K562 (cell line): Measurements from ENCODE around the gene PA2G4. TPM values are rescaled to one million over a fixed set of nuclear protein-coding genes. Genes with fewer than 3 reads are reported as not detected.

ENCODE experiments used
- ATAC-seq: fragments of 200-7000 bp; cut with Tn5 transposase; 3 replicates; pipeline ENCODE4 v1.9.1; 2020; ENCODE audit warnings: moderate library complexity
- BruUV-seq: library from RNA; stranded (reverse); fragments of 400-500 nt; replicated peaks from 2 replicates; lab custom pipeline; 2021; lab: Mats Ljungman, UMichigan
- CTCF ChIA-PET: fragments of 300-600 bp; formaldehyde crosslinking; extraction: SDS; loops from one replicate; lab custom pipeline; 2021; ENCODE audit warnings: low intra/inter-chr PET ratio; lab: Yijun Ruan, JAX
- POLR2A ChIA-PET: fragments of 300-600, 350-650 bp; sonication (Branson Sonifier 250); formaldehyde crosslinking; extraction: SDS; loops from one replicate; lab custom pipeline; 2021; ENCODE audit warnings: antibody characterized with exemption, inconsistent platforms; lab: Yijun Ruan, JAX
- DNase-seq, 4 experiments: peaks; one replicate each; pipeline versions ENCODE4 v3.0.0 to v3.0.0-alpha.2; 2011 to 2018; ENCODE audit warnings: low spot score in 3 of 4, mixed read lengths in 3 of 4; ENCODE audit errors: extremely low read depth in 1 of 4
- FAIRE-seq: peaks from 2 replicates; lab custom pipeline; 2011; peaks lifted over from hg19 to GRCh38; lab: Jason Lieb, UNC
- H2AFZ ChIP-seq: 2 replicates; pipeline ENCODE4 v1.6.0; 2011; ENCODE audit warnings: low read depth, low read length, control low read depth, inconsistent platforms
- H3K27ac ChIP-seq: fragments of 200-600 bp; 3 replicates; pipeline ENCODE4 v1.8.0; 2011; ENCODE audit warnings: low read depth, mild to moderate bottlenecking, control low read depth, inconsistent platforms, low read length, moderate library complexity, mixed read lengths; ENCODE audit errors: extremely low read depth
- H3K27me3 ChIP-seq, 2 experiments: fragments of 300-600 bp in 1 of 2; 2 replicates in 1 of 2; 3 replicates in 1 of 2; pipeline versions ENCODE4 v1.6.0 to v1.8.0; 2011; ENCODE audit warnings: inconsistent platforms in 2 of 2, low read length in 2 of 2, mild to moderate bottlenecking in 1 of 2, mixed read lengths in 1 of 2, moderate library complexity in 1 of 2; ENCODE audit not compliant: control insufficient read depth in 2 of 2, insufficient read depth in 2 of 2
- H3K36me3 ChIP-seq: fragments of 300-600 bp; 3 replicates; pipeline ENCODE4 v1.8.0; 2011; ENCODE audit warnings: mild to moderate bottlenecking, low read length, inconsistent platforms; ENCODE audit not compliant: control insufficient read depth, insufficient read depth
- H3K4me1 ChIP-seq, 2 experiments: fragments of 200-600 bp in 1 of 2; replicated peaks in 1 of 2; 2 replicates in 1 of 2; 3 replicates in 1 of 2; pipeline versions ENCODE4 v1.5.1 to v1.8.0; 2011; ENCODE audit warnings: inconsistent platforms in 2 of 2, low read length in 2 of 2, mild to moderate bottlenecking in 1 of 2, mixed read lengths in 1 of 2, moderate library complexity in 1 of 2; ENCODE audit not compliant: control insufficient read depth in 2 of 2, insufficient read depth in 2 of 2
- H3K4me2 ChIP-seq: 2 replicates; pipeline ENCODE4 v1.6.1; 2011; ENCODE audit warnings: low read length, control low read depth, inconsistent platforms, mixed read lengths; ENCODE audit not compliant: insufficient read depth
- H3K4me3 ChIP-seq: fragments of 200-600 bp; sonication (generic), shearing (Covaris generic); 2 replicates; pipeline ENCODE4 v1.5.1; 2016; ENCODE audit warnings: control low read depth, inconsistent platforms
- H3K79me2 ChIP-seq: fragments of 200-600 bp; 3 replicates; pipeline ENCODE4 v1.8.0; 2011; ENCODE audit warnings: low read length, inconsistent platforms; ENCODE audit not compliant: control insufficient read depth, insufficient read depth
- H3K9ac ChIP-seq, 2 experiments: 2 replicates each; pipeline versions ENCODE4 v1.6.0 to v1.6.1; 2011; ENCODE audit warnings: low read depth in 2 of 2, low read length in 2 of 2, control low read depth in 1 of 2, inconsistent platforms in 1 of 2, mild to moderate bottlenecking in 1 of 2, mixed read lengths in 1 of 2; ENCODE audit not compliant: insufficient read depth in 1 of 2
- H3K9me1 ChIP-seq: one replicate; pipeline ENCODE4 v1.6.0; 2011; ENCODE audit warnings: inconsistent platforms, mild to moderate bottlenecking, low read length, moderate library complexity; ENCODE audit not compliant: control insufficient read depth, insufficient read depth
- H3K9me3 ChIP-seq: replicated peaks from 2 replicates; pipeline ENCODE4 v1.5.1; 2011; ENCODE audit warnings: low read depth, low read length, inconsistent platforms; ENCODE audit not compliant: control insufficient read depth, insufficient read depth
- H4K20me1 ChIP-seq: replicated peaks from 2 replicates; pipeline ENCODE4 v1.6.1; 2011; ENCODE audit warnings: low read length, inconsistent platforms, mixed read lengths; ENCODE audit not compliant: control insufficient read depth, insufficient read depth
- KDM5B ChIP-seq: fragments of 200-600 bp; sonication (generic); IDR thresholded peaks from 2 replicates; pipeline ENCODE4 v1.6.1; 2012; ENCODE audit warnings: low read depth, mild to moderate bottlenecking, moderate library complexity, low read length, control low read depth, inconsistent platforms; ENCODE audit not compliant: insufficient replicate concordance
- NFYB ChIP-seq: IDR thresholded peaks from 2 replicates; pipeline ENCODE4 v1.6.1; 2011; ENCODE audit warnings: mild to moderate bottlenecking, moderate library complexity; ENCODE audit not compliant: insufficient read length; ENCODE audit errors: extremely low read depth
- STAG1 ChIP-seq: sonication (generic); formaldehyde crosslinking; IDR thresholded peaks from 2 replicates; pipeline ENCODE4 v1.5.0; 2020; ENCODE audit warnings: missing genetic modification reagents, borderline replicate concordance
- WGBS: fragments of 100-300 bp; shearing (Covaris generic); methylation state at CpG from one replicate; pipeline ENCODE4 v1.1.6; 2016; ENCODE audit warnings: low coverage, mixed read lengths; ENCODE audit not compliant: insufficient coverage; ENCODE audit errors: missing lambda C conversion rate; 5-methylcytosine and 5-hydroxymethylcytosine counted together
- in situ Hi-C: fragments of 300-500 bp; cut with MboI; formaldehyde crosslinking; loops from 4 replicates; pipeline ENCODE4 v1.15.0; 2018; ENCODE audit warnings: inconsistent platforms, mixed read lengths
- intact Hi-C: fragments of 100-400 bp; cut with micrococcal nuclease; formaldehyde crosslinking; loops from 2 replicates; pipeline ENCODE4 v1.14.2; 2022
- polyA plus RNA-seq, 8 experiments: library from polyadenylated mRNA; depleted of rRNA in 4 of 8; stranded (reverse) in 5 of 8; unstranded in 3 of 8; fragments of >200 nt; fragmentation: Nextera tagmentation in 2 of 8; fragmentation: Illumina TruSeq in 1 of 8; extraction: Ambion mirVana in 2 of 8; extraction: Trizol in 1 of 8; gene quantifications; 2 replicates each; pipeline versions ENCODE4 v1.2.1 to v1.2.3, GENCODE V29; 2011 to 2014; ENCODE audit warnings: inconsistent platforms in 1 of 8, missing spikeins in 1 of 8
- total RNA-seq, 7 experiments: library from RNA; depleted of rRNA in 6 of 7; stranded (reverse); fragments of >200 nt in 6 of 7; fragmentation: Illumina TruSeq in 2 of 7; extraction: Trizol in 2 of 7; gene quantifications; 2 replicates each; pipeline versions ENCODE4 v1.2.1 to v1.2.3, GENCODE V29; 2011 to 2021; ENCODE audit warnings: low replicate concordance in 1 of 7
- TF ChIP-seq, protein P1 (sequence below): fragments of 150-350 bp; conservative IDR thresholded peaks from 2 replicates; pipeline ENCODE4 v1.6.1; 2014; ENCODE audit warnings: low read length

PA2G4 gene
- total and polyA plus RNA-seq, 9 of the 15 experiments (the other 6 are each of a cell fraction or from before 2014, with no cell fraction given) = 230 to 925 (median 638) TPM

DNA sequence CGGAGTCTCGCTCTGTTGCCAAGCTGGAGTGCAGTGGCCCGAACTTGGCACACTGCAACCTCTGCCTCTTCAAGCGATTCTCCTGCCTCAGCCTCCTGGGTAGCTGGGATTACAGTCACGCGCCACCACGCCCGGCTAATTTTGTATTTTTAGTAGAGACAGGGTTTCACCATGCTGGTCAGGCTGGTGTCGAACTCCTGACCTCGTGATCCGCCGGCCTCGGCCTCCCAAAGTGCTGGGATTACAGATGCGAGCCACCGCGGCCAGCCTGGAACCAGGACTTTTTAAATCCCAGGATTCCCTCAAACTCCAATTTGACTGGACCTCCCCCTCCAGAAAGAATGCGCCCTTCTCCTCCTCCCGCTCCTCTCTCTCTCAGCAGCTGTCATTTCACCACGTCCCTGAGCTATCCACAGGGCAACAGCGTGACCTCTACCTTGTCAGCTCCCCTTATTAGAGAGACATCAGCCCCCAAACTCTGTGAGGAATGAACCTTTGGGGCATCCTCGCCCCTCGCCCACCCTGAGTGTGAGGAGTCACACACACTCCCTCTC is 25.7 kb downstream of the PA2G4 start:
- Histone ChIP-seq H3K4me2 (peak overlapping the region; percentile 98), H3K36me3 (peaks cover 55% of the 10 kb centered on the region), H3K9ac (peak overlapping the region; percentile 78 to 96; a peak in 3 of 4 replicates), H3K4me1 (peaks cover 27 to 31% of the 10 kb centered on the region in 2 experiments; a peak in 4 of 5 replicates), H3K79me2 (peaks cover 60% of the 10 kb centered on the region), H3K9me1 (peaks cover 6% of the 10 kb centered on the region), H2AFZ (no peak overlapping the region), H3K4me3 (peak overlapping the region; percentile 92), H3K27me3 (no peaks in the 10 kb centered on the region), H4K20me1 (peaks cover 5% of the 10 kb centered on the region), H3K27ac (peak overlapping the region; percentile 93), H3K9me3 (no peaks in the 10 kb centered on the region)
- FAIRE-seq (no peak), ATAC-seq (no peak), DNase-seq (no peak)
- POLR2A ChIA-PET = interaction anchor here (0.7 to 5.6 kb wide), 6 partner anchors 12 to 1745 kb away, joined by 3 to 85 read pairs (median 6); partner anchors contain the start of genes MYL6, PA2G4, RPL41 and SMARCC2
- 59% methylated on average over 13 of the region's 22 CpGs for WGBS
- no TSS peak for BruUV-seq
- TF ChIP-seq, protein P1, sequence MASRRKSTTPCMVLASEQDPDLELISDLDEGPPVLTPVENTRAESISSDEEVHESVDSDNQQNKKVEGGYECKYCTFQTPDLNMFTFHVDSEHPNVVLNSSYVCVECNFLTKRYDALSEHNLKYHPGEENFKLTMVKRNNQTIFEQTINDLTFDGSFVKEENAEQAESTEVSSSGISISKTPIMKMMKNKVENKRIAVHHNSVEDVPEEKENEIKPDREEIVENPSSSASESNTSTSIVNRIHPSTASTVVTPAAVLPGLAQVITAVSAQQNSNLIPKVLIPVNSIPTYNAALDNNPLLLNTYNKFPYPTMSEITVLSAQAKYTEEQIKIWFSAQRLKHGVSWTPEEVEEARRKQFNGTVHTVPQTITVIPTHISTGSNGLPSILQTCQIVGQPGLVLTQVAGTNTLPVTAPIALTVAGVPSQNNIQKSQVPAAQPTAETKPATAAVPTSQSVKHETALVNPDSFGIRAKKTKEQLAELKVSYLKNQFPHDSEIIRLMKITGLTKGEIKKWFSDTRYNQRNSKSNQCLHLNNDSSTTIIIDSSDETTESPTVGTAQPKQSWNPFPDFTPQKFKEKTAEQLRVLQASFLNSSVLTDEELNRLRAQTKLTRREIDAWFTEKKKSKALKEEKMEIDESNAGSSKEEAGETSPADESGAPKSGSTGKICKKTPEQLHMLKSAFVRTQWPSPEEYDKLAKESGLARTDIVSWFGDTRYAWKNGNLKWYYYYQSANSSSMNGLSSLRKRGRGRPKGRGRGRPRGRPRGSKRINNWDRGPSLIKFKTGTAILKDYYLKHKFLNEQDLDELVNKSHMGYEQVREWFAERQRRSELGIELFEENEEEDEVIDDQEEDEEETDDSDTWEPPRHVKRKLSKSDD = no peak
- TF ChIP-seq NFYB = no peak
- peak; percentile 44 for TF ChIP-seq KDM5B
- 0 out of 2 replicates have a peak, but pooled peaks have one; percentile 27 for TF ChIP-seq STAG1 (CRISPR knock-in tag)
- CTCF ChIA-PET = no interaction called here
- in situ Hi-C loops = loop anchor here (5.0 to 10.0 kb wide), 2 partner anchors 57 to 335 kb away; partner anchors contain the start of genes SMARCC2 and SPRYD4
- intact Hi-C loops = no loop called here
